WTC11 (cell line): ENCODE measurements around the gene SAMHD1. TPM values are rescaled to one million over a fixed set of nuclear protein-coding genes. Genes with fewer than 3 reads are reported as not detected.

Source experiments
- ATAC-seq: fragments of 200-7000 bp; cut with Tn5 transposase; 2 replicates; pipeline ENCODE4 v1.10.0; 2021; ENCODE audit warnings: mild to moderate bottlenecking, moderate library complexity
- CTCF ChIA-PET: fragments of 300-600 bp; sonication (Branson Sonifier 250); formaldehyde crosslinking; loops from one replicate; lab custom pipeline; 2021; ENCODE audit warnings: antibody characterized with exemption; lab: Charles Lee
- POLR2A ChIA-PET: fragments of 350-600 bp; sonication (Branson Sonifier 250); formaldehyde crosslinking; loops from one replicate; lab custom pipeline; 2021; ENCODE audit warnings: antibody characterized with exemption; lab: Charles Lee
- DNase-seq: peaks from one replicate; pipeline ENCODE4 v3.0.0; 2021; ENCODE audit warnings: low spot score
- H3K27ac Mint-ChIP-seq: 2 replicates; pipeline ENCODE4 v1.8.0; 2021; ENCODE audit warnings: mixed read lengths
- H3K27me3 Mint-ChIP-seq: 2 replicates; pipeline ENCODE4 v1.8.0; 2021; ENCODE audit warnings: low read depth, mild to moderate bottlenecking, moderate library complexity, mixed read lengths
- H3K36me3 Mint-ChIP-seq: 2 replicates; pipeline ENCODE4 v1.8.0; 2021; ENCODE audit warnings: mixed read lengths
- H3K4me1 Mint-ChIP-seq: 2 replicates; pipeline ENCODE4 v1.8.0; 2022; ENCODE audit warnings: mixed read lengths
- H3K4me3 Mint-ChIP-seq: 2 replicates; pipeline ENCODE4 v1.8.0; 2021; ENCODE audit warnings: mild to moderate bottlenecking, moderate library complexity, mixed read lengths
- H3K9me3 Mint-ChIP-seq: 2 replicates; pipeline ENCODE4 v1.8.0; 2021; ENCODE audit warnings: mixed read lengths
- CBFB ChIP-seq: sonication (generic); formaldehyde crosslinking; IDR thresholded peaks from 2 replicates; pipeline ENCODE4 v1.8.1; 2022; ENCODE audit warnings: mild to moderate bottlenecking, low read depth, missing genetic modification reagents
- ELF4 ChIP-seq: sonication (generic); formaldehyde crosslinking; IDR thresholded peaks from 2 replicates; pipeline ENCODE4 v1.8.1; 2022; ENCODE audit warnings: low read depth, mild to moderate bottlenecking, moderate library complexity, missing genetic modification reagents
- GABPB1 ChIP-seq: sonication (generic); formaldehyde crosslinking; IDR thresholded peaks from 2 replicates; pipeline ENCODE4 v1.8.1; 2023; ENCODE audit warnings: mild to moderate bottlenecking, missing genetic modification reagents
- GTF2I ChIP-seq: fragments of 250-450 bp; sonication (Bioruptor Pico); conservative IDR thresholded peaks from 2 replicates; pipeline ENCODE4 v1.4.0; 2021; ENCODE audit warnings: mild to moderate bottlenecking
- IRF2 ChIP-seq: sonication (generic); formaldehyde crosslinking; IDR thresholded peaks from 2 replicates; pipeline ENCODE4 v1.8.0; 2022; ENCODE audit warnings: low read depth, missing genetic modification reagents, borderline replicate concordance
- NFATC4 ChIP-seq: fragments of 250-450 bp; sonication (Bioruptor Pico); IDR thresholded peaks from 2 replicates; pipeline ENCODE4 v1.9.0; 2021; ENCODE audit warnings: mild to moderate bottlenecking
- PRDM15 ChIP-seq: sonication (generic); formaldehyde crosslinking; IDR thresholded peaks from 2 replicates; pipeline ENCODE4 v1.8.0; 2022; ENCODE audit warnings: missing genetic modification reagents
- RELA ChIP-seq: sonication (generic); formaldehyde crosslinking; IDR thresholded peaks from 2 replicates; pipeline ENCODE4 v1.8.1; 2022; ENCODE audit warnings: missing genetic modification reagents, mild to moderate bottlenecking, borderline replicate concordance
- SMAD4 ChIP-seq: sonication (generic); formaldehyde crosslinking; IDR thresholded peaks from 2 replicates; pipeline ENCODE4 v1.8.0; 2022; ENCODE audit warnings: mild to moderate bottlenecking, missing genetic modification reagents
- TP53 ChIP-seq: sonication (generic); formaldehyde crosslinking; IDR thresholded peaks from 2 replicates; pipeline ENCODE4 v1.8.1; 2023; ENCODE audit warnings: mild to moderate bottlenecking, missing genetic modification reagents
- ZBTB21 ChIP-seq: sonication (generic); formaldehyde crosslinking; IDR thresholded peaks from 2 replicates; pipeline ENCODE4 v1.8.1; 2023; ENCODE audit warnings: mild to moderate bottlenecking, missing genetic modification reagents, borderline replicate concordance
- ZNF317 ChIP-seq: sonication (generic); formaldehyde crosslinking; IDR thresholded peaks from 2 replicates; pipeline ENCODE4 v1.8.1; 2023; ENCODE audit warnings: low read depth, mild to moderate bottlenecking, moderate library complexity, missing genetic modification reagents, borderline replicate concordance
- ZNF416 ChIP-seq: fragments of 250-450 bp; sonication (Bioruptor Pico); IDR thresholded peaks from 2 replicates; pipeline ENCODE4 v1.9.0; 2021; ENCODE audit warnings: mild to moderate bottlenecking, inconsistent platforms
- ZNF423 ChIP-seq: fragments of 250-450 bp; sonication (Bioruptor Pico); IDR thresholded peaks from 2 replicates; pipeline ENCODE4 v2.1.2; 2022; ENCODE audit warnings: mild to moderate bottlenecking, moderate library complexity
- ZNF512 ChIP-seq: sonication (generic); formaldehyde crosslinking; IDR thresholded peaks from 2 replicates; pipeline ENCODE4 v1.8.1; 2022; ENCODE audit warnings: missing genetic modification reagents, borderline replicate concordance
- total RNA-seq: library from RNA; stranded (reverse); gene quantifications from 3 replicates; pipeline ENCODE4 v1.2.3, GENCODE V29; 2021
- TF ChIP-seq, protein P1 (sequence below): sonication (generic); formaldehyde crosslinking; conservative IDR thresholded peaks from 2 replicates; pipeline ENCODE4 v1.8.1; 2023; ENCODE audit warnings: mild to moderate bottlenecking, low read depth, missing genetic modification reagents, moderate library complexity
- TF ChIP-seq, protein P2 (sequence below): fragments of 250-450 bp; sonication (Bioruptor Pico); IDR thresholded peaks from 2 replicates; pipeline ENCODE4 v1.9.0; 2021; ENCODE audit warnings: mild to moderate bottlenecking, borderline replicate concordance
- TF ChIP-seq, protein P3 (sequence below): sonication (generic); formaldehyde crosslinking; IDR thresholded peaks from 2 replicates; pipeline ENCODE4 v1.8.1; 2022; ENCODE audit warnings: low read depth, mild to moderate bottlenecking, moderate library complexity, missing genetic modification reagents, borderline replicate concordance
- TF ChIP-seq, protein P4 (sequence below): sonication (generic); formaldehyde crosslinking; IDR thresholded peaks from 2 replicates; pipeline ENCODE4 v1.8.0; 2023; ENCODE audit warnings: mild to moderate bottlenecking, missing genetic modification reagents

Gene SAMHD1
- total RNA-seq, 1 experiment from 2014 or later = 31.0 TPM

- TF ChIP-seq NFATC4 (CRISPR knock-in tag) (no peak), ZNF416 (CRISPR knock-in tag) (no peak), ZBTB21 (CRISPR knock-in tag) (no peak), PRDM15 (CRISPR knock-in tag) (no peak), GTF2I (CRISPR knock-in tag) (no peak), ZNF317 (CRISPR knock-in tag) (no peak)
- TF ChIP-seq, protein P1, sequence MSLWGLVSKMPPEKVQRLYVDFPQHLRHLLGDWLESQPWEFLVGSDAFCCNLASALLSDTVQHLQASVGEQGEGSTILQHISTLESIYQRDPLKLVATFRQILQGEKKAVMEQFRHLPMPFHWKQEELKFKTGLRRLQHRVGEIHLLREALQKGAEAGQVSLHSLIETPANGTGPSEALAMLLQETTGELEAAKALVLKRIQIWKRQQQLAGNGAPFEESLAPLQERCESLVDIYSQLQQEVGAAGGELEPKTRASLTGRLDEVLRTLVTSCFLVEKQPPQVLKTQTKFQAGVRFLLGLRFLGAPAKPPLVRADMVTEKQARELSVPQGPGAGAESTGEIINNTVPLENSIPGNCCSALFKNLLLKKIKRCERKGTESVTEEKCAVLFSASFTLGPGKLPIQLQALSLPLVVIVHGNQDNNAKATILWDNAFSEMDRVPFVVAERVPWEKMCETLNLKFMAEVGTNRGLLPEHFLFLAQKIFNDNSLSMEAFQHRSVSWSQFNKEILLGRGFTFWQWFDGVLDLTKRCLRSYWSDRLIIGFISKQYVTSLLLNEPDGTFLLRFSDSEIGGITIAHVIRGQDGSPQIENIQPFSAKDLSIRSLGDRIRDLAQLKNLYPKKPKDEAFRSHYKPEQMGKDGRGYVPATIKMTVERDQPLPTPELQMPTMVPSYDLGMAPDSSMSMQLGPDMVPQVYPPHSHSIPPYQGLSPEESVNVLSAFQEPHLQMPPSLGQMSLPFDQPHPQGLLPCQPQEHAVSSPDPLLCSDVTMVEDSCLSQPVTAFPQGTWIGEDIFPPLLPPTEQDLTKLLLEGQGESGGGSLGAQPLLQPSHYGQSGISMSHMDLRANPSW (CRISPR knock-in tag) = no peak
- TF ChIP-seq, protein P2, sequence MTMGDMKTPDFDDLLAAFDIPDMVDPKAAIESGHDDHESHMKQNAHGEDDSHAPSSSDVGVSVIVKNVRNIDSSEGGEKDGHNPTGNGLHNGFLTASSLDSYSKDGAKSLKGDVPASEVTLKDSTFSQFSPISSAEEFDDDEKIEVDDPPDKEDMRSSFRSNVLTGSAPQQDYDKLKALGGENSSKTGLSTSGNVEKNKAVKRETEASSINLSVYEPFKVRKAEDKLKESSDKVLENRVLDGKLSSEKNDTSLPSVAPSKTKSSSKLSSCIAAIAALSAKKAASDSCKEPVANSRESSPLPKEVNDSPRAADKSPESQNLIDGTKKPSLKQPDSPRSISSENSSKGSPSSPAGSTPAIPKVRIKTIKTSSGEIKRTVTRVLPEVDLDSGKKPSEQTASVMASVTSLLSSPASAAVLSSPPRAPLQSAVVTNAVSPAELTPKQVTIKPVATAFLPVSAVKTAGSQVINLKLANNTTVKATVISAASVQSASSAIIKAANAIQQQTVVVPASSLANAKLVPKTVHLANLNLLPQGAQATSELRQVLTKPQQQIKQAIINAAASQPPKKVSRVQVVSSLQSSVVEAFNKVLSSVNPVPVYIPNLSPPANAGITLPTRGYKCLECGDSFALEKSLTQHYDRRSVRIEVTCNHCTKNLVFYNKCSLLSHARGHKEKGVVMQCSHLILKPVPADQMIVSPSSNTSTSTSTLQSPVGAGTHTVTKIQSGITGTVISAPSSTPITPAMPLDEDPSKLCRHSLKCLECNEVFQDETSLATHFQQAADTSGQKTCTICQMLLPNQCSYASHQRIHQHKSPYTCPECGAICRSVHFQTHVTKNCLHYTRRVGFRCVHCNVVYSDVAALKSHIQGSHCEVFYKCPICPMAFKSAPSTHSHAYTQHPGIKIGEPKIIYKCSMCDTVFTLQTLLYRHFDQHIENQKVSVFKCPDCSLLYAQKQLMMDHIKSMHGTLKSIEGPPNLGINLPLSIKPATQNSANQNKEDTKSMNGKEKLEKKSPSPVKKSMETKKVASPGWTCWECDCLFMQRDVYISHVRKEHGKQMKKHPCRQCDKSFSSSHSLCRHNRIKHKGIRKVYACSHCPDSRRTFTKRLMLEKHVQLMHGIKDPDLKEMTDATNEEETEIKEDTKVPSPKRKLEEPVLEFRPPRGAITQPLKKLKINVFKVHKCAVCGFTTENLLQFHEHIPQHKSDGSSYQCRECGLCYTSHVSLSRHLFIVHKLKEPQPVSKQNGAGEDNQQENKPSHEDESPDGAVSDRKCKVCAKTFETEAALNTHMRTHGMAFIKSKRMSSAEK (CRISPR knock-in tag) = no peak
- ChIA-PET CTCF (no interaction called here), POLR2A (no interaction called here)
- Mint-ChIP-seq H3K9me3 (peaks cover 4% of the 10 kb centered on the region), H3K4me1 (peaks cover 3% of the 10 kb centered on the region), H3K27me3 (no peaks in the 10 kb centered on the region; the same call in 1 of the 2 replicates), H3K4me3 (no peak overlapping the region), H3K36me3 (no peaks in the 10 kb centered on the region), H3K27ac (no peak overlapping the region)
- DNase-seq = no peak
- ATAC-seq = no peak
These were observed 70.7 kb downstream of the SAMHD1 start for GRCh38 chr20:36880741-36881250.

DNA sequence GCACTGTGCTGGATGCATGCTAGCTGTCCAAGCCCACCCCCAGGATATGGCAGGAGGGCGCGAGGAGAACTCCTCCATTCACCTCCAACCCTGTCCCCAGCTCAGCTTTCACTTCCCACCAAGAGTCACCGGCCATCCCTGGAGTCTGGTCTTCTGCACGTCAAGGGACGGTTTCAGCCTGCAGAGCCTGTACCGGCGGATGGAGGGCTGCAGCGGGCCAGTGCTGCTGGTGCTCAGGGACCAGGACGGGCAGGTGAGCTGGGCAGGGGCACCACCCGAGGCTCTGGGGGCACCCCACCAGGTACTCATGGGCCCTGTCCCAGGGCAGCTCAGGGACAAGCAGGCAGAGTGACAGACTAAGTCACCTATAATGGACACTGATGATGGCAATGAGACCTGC is 72.6 kb downstream of the SAMHD1 start:
- no peak overlapping the region for H3K4me3 Mint-ChIP-seq
- H3K4me1 Mint-ChIP-seq = no peaks in the 10 kb centered on the region
- no peaks in the 10 kb centered on the region; the same call in 1 of the 2 replicates for H3K27me3 Mint-ChIP-seq
- no peaks in the 10 kb centered on the region for H3K9me3 Mint-ChIP-seq
- ChIA-PET POLR2A (no interaction called here), CTCF (no interaction called here)
- no peak overlapping the region for H3K27ac Mint-ChIP-seq
- no peak for DNase-seq
- ATAC-seq = no peak
- no peaks in the 10 kb centered on the region for H3K36me3 Mint-ChIP-seq
- TF ChIP-seq, protein P3, sequence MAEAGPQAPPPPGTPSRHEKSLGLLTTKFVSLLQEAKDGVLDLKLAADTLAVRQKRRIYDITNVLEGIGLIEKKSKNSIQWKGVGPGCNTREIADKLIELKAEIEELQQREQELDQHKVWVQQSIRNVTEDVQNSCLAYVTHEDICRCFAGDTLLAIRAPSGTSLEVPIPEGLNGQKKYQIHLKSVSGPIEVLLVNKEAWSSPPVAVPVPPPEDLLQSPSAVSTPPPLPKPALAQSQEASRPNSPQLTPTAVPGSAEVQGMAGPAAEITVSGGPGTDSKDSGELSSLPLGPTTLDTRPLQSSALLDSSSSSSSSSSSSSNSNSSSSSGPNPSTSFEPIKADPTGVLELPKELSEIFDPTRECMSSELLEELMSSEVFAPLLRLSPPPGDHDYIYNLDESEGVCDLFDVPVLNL (CRISPR knock-in tag) = no peak
- TF ChIP-seq GABPB1 (no peak), ELF4 (CRISPR knock-in tag) (no peak), ZNF512 (no peak), CBFB (CRISPR knock-in tag) (no peak), RELA (no peak), GTF2I (CRISPR knock-in tag) (no peak), ZNF423 (CRISPR knock-in tag) (no peak), SMAD4 (CRISPR knock-in tag) (no peak), IRF2 (CRISPR knock-in tag) (no peak), TP53 (CRISPR knock-in tag) (no peak)
- TF ChIP-seq, protein P4, sequence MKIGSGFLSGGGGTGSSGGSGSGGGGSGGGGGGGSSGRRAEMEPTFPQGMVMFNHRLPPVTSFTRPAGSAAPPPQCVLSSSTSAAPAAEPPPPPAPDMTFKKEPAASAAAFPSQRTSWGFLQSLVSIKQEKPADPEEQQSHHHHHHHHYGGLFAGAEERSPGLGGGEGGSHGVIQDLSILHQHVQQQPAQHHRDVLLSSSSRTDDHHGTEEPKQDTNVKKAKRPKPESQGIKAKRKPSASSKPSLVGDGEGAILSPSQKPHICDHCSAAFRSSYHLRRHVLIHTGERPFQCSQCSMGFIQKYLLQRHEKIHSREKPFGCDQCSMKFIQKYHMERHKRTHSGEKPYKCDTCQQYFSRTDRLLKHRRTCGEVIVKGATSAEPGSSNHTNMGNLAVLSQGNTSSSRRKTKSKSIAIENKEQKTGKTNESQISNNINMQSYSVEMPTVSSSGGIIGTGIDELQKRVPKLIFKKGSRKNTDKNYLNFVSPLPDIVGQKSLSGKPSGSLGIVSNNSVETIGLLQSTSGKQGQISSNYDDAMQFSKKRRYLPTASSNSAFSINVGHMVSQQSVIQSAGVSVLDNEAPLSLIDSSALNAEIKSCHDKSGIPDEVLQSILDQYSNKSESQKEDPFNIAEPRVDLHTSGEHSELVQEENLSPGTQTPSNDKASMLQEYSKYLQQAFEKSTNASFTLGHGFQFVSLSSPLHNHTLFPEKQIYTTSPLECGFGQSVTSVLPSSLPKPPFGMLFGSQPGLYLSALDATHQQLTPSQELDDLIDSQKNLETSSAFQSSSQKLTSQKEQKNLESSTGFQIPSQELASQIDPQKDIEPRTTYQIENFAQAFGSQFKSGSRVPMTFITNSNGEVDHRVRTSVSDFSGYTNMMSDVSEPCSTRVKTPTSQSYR (CRISPR knock-in tag) = no peak
